T1000 (cell line): Measurements from ENCODE around the gene PNMA1.
A peak's percentile ranks its signal among the peaks of the same experiment; 100 is the strongest.

Experiments used
- DNase-seq: peaks from one replicate; lab custom pipeline; 2025; ENCODE audit warnings: mixed read lengths; lab: John Stamatoyannopoulos, UW

PNMA1 gene

DNA sequence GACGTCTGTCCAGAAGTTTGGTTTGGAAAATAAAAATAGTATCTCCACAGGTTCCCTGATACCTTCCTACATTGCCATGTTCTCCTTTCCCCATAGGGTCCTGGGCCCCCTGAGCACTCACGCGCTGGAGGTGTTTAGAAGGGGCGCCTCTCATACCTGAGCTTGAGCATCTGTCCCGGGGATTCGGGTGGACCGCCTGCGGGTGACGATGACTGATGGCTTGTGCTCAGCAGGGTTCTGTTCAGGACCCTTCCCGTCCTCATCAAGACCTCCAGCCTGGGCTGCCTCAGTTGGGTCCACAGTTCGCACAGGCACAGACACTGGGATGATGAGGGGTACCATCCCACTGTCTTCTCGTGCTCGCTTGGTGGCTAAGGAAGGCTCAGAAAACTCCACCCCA, 22.7 kb upstream of the PNMA1 start:
- DNase-seq, result no peak

DNA sequence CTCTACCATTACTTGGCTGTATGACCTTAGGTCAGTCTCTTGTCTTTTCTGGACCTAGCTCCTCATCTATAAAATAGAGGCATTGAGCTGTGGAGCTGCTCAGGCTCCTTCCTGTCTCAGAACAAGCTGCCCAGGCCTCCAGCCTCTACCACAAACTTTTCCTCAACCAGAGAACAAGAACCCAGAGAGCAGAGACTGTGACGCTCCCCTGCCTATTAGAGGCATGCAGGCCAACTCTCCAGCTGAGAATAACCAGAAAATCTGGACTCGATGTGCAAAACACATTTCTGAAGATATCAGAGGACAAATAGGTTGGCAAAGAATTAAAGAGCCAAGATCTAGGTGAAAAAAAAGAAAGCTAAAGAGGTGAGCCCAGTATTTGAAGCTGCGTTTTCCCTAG, 17.8 kb upstream of the PNMA1 start:
- no peak for DNase-seq

DNA sequence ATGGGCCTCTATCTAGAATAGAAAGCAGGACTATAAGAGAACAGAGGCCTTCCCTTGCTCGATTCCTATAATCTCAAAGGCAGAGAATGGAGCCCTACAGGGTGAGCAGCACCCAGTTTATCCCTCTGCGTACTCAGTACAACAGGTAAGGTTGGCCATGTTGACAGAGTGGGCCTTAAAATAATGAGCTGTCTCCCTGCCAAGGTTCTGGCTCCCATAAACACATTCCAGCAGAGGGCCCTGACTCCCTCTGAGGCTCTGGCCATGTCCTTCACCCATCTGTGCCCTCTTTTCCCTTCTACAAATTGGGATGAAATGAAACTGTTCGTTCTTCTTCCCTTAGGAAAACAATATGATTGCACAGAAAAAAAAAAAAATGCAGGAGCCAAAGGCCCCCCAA, 16.9 kb upstream of the PNMA1 start:
- no peak for DNase-seq

DNA sequence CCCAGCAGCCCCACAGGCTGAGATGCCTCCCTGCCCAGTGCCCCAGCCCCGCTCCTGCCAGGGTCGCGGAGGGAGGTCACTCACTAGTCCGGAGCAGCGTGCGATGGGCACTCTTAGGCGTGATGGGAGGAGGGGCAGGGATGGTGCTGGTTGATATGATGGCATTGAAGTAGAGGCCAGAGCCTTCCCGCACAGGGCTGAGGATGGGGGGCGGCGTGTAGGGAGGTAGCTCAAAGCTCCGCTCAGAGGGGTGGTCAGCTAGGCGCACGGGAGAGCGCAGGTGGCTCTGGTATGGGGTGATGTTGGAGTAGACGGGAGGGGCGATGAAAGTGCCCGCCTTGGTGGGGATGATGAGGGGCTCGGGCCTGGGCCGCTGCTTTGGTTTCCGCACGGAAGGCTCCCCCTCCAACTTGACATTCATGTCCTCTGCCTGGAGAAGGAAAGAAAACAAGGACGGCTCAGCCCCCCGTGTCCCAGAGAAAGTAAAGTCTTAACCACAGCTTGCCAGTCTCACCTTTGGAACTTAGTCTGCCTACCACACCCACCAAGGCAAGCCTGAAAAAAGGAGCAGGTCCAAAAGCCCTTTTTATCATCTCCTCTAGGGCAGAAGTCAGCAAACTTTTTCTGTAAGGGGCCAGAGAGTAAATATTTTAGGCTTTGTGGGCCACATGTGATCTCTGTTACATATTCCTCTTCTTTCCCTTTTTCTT, 15.5 kb upstream of the PNMA1 start:
- no peak for DNase-seq

DNA sequence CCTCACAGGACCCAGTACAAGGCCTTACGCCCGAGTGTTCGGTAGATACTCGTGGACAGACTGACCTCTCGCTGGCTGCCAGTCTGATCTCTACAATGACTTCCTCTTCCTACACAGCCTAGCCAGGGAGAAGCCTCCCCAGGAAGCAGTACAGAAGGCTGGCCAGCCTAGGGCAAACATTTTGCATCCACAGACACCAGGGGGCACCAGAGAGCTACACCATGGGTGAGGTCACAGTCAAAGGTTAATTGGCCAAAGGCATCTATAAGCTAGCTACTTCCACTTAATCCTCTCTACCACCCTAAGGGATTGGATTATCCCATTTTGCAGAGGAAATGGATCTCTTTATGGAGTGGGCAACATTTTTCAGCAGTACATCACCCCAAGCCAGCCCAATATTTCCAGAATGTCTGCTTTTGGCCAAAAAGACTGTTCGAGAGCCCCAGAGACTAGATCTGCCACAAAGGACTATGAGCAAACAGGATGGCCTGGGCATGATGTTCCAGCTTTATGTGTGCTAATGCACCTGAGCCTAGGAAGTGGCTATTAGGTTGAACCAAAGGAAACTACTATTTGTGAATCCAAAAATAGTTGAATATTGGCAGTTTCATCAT, 14.6 kb upstream of the PNMA1 start:
- peak; percentile 55 for DNase-seq

DNA sequence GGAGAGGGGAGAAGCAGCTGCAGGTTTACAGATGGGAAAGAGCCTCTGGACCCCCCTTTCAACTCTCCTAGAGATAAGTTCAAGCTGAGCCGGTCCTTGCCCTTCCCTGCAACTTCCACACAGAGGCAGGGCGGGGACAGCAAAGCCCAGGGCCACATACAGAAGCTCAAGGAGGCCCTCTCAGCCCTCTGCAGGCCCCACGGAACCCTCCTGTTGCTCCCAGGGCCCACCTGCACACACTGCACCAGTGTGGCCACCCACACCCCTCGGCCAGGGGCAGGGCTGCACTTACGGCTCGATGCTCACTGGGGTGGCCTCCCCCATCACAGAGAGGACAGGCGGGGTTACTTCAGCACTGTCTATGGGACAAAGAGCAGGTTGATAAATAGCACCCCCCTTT, 13.0 kb upstream of the PNMA1 start:
- DNase-seq, result no peak

DNA sequence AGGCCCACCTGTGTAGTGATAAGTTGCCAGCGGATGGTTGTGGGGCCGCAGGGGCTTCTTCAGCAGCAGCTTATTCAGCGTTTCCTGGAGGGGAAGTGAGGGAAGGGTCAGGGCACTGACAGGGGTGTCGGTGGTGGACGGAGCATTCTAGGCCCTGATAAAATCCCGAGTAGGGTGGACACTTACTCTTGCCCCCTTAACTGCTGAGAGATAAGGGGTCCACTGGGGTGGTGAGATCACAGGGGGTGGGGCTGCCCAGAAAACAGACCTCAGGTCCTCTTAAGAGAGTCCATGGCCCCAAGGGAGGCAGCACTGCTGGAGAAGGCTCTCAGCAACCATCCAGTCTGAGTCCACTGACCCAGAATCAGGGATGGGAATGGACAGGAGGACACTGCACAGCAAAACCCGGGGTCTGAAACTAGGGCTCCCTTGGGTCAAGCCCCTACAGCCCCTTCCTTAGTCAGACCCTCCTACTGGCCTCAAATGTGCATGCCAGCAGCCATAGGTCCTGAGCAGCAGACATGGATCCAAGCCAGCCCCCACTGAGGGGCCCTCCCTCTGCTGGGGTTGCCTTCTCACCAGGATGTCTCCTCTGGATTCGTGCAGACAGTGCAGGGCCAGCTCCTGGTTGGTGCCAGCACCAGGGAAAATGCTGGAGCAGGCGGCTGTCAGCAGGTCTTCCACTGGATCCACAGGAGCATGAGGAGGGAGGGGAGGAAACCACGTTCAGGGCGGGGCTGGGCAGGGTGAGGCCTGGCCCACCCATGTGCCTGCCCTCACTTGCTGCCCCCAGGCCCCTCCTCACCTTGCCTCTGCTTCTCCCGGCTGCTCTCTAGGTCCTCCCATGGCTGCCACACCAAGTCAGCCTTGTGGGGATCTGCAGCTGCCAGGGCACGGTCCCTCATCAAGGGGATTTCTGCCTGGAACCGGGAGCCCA, 12.1 kb upstream of the PNMA1 start:
- DNase-seq, result no peak

DNA sequence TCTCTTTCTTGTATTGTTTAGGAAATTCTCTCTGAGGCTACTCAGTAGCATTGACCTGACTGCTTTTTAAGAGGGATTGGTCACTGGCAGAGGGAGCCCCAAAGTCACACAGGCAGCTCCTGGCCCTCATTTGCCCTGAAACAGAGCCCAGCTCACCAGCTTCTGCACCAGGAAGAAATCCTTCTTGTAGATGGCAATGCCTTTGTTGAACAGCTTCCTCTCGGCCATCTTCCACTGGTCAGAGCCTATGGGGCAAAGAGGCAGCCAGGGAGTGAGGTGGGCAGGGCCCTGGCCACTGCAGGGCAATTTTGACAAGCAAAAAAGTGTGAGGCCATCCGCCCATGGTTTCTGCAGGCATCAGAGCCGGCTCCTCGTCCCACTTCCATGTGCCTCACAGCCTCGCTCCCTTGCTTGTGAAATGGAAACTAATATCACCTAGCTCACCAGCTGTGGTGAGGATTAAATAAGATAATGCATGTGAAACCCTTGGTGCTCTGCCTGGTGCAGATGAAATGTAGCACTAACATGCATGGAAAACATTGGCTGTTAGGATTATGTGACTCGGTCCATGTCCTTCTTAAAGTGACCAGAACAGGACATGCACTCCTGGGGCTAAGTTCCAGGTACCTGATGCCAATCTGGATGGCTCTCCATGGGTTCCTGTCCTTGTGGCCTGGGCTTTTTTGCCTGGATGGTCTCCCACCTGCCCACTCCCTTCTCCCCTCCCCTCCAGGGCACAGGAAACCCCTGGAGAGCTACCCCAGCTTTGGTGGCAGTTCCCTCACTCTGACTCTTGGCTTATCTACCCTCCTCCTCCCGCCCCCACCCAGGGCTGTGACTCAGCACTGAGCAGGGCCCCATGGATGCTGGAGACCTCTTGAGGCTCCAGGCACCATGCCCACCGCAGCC, 11.2 kb upstream of the PNMA1 start:
- no peak for DNase-seq

DNA sequence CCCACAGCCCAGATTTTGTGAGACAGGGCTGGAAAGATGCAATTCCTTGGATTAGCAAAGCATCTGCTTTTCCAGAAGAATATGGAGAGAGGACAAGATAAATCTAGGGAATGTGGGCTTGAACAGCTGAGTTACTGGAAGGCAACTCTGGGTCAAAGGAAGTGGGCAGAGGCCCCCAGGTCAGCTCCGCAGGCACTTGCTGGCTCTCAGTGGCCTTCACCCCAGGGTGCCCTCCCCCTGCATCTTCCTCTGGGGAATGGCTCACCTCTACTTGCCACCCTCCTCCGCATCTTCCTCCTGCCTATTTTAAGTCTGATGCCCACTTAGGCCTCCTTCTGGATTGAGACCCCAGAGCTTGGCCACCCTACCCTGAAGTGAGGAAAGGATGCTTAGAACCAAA, 10.5 kb upstream of the PNMA1 start:
- DNase-seq, result no peak

DNA sequence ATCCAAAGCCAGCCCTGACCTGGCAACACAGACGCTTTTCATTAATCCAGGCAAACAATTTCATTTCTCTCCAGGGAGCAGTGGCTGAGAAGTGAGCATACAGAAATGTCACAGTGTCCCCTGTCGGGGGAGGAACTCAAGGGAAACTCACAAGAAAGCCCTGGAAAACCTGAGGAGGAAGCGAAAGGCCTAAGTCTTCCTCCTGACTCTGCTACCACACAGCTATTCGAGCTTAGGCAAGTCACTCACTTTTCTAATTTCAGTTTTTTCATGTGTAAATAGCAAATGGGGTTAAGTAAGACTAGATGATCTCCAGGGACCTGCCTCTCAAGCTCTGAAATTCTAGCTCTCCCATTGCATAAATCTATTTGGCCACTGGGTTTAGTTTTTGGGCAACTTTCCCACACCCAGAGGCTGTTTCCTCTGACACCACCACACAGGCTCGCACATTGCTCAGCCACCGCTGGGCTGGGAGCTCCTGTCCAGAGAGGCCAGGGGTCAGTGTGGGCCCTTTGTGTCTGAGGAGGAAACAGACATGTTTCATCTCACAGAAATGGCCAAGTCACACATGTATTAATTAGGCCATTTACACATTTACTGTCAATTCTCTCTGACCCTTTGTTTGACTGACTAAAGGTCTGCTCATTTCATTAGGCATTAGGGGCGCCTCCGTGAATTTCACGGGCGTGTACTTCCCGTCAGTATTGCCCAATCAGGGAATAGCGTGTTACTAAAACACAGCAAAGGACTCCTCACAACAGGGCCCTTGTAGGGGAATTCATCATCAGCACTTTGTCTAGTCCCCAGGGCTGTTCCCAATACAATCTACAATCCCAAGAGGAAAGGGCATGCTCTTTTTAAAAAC, 9.8 kb upstream of the PNMA1 start:
- peak; percentile 80 for DNase-seq

DNA sequence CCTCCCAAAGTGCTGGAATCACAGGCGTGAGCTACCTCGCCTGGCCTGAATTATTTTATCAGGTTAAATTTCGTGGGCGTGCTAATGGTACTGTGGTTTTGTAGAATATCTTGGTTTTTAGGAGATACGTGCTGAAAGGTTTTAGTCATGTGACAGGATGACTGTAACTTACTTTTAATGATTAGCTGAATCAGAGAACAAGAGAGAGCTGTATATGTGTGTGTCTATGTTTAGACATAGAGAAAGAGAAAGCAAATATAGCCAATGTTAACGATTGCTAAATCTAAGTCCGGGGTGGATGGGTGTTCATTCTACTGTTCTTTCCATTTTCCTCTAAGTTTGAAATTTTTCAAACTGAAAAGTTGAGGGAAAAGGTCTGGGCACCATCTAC, 9.2 kb upstream of the PNMA1 start:
- no peak for DNase-seq

DNA sequence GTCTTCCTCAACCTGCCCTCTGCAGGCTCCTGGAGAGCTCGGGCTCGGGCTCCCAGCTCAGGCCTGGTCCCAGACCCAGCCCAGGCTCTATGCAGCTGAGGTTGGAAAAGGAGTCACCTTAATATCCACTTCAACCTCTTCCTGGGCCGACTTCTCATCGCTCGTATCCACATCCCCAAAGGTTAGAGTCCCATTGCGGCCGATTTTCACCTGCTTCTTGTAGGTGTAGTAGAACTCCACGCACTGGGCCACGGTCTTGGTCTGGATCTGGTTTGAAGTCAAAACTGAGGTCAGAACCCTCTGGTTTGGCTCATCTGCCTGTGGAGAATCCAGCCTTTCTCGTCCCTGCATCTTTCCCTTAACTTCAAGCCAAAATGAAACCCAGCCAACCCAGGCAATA, 8.4 kb upstream of the PNMA1 start:
- DNase-seq, result no peak

DNA sequence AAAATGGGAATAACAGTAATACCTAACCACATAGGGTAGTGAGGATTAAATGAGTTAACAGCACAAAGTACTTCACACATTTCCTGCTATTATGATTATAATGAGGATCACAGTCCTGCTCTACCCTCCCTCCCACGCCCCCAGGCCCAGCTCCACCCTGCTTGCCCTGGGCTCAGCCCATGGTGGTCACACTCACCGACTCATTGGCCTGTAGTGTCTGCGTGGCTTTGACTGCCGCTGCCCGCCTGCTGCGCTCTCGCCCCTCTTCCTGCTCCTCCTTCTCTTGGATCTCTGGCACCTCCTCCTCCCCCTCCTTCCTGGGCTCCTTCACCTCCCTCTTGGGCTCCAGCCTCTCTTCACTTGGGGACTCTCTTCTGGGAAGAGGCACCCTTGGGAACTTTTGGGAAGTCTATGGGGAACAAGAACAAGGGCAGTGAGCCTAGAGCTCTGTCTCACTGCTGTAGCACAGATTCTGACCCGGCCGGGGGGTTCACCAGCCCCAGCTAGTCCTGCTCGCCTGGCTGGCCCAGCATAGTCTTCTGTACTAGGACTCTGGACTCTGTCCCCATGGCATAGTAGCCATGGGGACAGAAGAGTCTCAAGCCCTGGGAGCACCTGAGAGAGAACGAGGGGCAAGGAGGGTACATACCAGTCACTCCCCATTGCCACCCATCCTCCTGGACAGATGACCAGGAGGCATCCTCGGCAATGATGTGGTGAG, 7.1 kb upstream of the PNMA1 start:
- DNase-seq, result no peak

DNA sequence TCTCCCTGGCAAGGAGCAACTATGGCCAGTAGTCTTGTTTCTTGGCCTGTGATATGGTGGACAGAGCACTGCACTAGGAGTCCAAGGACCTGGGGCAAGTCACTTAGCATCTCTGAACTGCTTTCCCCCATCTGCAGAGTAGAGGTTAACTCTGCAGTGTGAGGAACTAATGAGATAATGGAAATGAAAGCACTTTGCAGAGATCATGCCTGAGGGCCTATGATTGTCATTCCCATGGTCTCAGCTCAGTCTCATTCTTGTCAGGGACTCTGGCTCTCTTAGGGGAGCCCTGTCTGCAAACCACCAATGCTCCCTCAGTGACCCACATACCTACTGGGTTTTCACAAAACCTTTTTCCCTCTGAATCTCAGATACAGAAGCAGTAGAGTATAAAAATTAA, 6.5 kb upstream of the PNMA1 start:
- no peak for DNase-seq

DNA sequence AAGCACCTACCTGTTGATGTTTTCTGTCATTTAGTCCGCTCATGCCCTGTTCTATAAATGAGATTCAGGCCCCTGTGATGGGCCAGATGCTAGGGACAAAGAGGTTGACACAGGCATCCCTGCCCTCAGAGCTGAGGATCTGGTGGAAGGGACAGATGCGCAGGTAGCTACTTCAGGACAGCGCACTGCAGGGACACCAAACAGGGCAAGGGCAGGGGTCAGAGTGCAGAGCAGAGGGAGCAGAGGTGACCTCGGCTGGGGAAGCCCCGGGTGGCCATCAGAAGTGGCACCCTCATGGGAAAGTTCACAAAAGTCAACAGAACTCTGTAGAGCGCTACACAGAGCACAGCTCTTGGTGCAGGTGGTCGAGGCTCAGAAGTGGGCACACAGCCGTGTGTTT, 5.6 kb upstream of the PNMA1 start:
- DNase-seq, result no peak

DNA sequence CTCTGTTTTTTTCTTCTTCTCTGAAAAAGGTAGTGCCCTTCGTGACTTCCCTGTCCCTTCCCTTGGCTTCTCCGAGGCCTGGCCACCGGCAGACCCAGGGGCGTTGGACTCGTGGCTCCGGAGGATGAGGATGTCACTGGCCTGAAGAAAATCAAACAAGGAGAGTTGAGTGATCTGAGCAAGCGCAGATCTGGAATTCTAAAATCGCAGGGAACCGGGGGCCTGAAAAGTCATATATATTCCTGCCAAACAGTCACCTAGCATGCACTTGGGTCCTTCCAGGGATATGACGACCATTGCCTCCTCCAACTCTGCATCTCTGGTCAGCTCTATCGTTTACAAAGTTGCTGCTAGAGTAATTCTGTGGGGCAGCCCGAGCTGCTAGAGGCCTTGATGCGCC, 5.2 kb upstream of the PNMA1 start:
- no peak for DNase-seq

DNA sequence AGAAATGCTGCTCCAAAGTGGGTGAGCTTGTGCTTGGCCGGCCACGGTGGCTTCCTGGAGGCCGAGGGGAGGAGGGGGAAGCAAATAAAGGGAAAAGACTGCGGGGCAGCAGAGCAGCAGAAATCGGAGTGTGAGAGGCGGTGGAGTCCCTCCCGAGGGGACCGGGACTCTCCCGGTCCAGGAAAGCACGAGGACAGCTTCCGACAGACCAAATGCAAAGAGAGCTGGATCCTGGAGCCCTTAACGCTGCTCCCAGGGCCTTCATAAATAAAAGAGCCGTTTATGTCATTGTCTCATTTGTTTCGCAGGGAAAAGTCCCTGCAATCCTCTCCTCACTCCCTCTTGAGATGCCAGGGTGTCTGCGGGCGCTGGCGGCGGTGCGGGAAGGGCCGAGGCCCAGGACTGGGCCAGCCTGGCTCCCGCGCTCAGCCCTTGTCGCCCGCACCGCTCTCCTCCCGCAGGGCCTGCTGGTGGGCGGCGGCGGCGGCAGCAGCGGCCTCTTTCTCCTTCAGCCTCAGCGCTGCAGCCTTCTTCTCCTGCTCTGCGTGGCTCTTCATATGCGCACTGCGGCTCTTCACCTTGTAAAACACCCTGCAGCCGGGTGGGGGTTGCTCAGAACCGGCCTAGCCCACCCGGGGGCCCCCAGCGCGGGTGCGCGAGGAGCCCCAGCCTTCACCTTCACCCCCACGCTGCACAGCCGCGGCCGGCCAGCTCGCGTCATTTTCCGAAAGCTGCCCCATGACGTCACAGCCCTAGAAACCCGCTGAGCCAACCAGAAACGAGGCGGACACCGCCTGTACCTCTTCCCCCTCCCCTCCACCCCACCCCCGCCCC, 4.5 kb upstream of the PNMA1 start:
- DNase-seq, result no peak

DNA sequence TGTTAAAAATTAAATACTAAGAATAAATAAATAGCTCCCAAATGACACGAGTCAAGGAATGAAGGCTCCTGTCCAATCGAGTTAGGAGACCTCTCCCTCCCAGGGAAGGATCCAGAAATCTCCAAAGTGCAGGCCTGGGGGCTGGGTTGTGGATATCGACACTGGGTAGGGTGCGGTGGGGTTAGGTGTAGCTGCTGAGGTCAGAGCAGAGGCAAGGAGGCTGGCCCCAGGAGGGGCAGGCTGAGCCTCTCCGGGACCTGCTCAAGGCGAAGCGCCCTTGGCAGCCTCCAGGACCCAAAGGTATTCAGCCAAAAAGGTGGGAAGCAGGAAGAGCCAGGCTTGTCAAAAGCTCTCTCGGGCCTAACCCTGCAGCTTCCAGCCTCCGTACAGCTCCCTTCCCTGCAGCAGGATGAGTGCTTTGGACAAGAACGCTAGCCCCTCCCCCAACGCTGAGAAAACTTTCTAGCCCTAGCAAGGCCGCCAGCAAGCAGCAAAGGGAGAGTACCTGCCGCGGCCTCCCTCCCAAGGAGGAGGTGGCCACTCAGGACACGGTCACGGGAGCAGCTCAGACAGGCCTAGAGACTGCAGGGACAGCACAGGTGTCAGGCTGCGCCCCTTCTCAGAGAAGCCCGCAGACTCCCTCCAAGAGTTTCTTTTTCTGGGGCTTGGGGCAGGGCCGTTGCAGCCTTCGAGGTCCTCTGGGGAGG, 3.7 kb upstream of the PNMA1 start:
- no peak for DNase-seq

DNA sequence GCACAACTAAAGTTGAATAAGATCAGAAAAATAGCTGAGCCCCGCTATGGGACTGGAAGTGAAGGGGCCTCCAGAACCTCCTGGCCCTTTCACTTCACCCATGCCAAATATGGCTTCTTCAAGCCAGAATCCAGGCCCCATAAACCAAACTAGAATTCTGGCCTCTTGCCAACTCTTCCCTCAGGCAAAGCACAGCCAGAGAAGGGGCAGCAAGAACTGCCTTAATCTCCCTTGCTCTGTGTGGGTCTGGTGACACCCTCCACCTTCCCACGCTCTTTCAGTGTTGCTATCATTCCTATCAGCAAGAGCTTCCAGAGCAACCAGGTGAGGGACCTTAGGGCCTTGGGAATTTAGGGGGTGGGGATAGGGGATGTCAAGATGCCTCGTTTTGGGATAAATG, 3.1 kb upstream of the PNMA1 start:
- DNase-seq, result no peak
